ENCODE results near the gene ABCD1. TPM values are rescaled to one million over a fixed set of nuclear protein-coding genes. Genes with fewer than 3 reads are reported as not detected.
"Not testable (repeated sequence)": the region's sequence is repeated elsewhere in the genome, so short reads cannot be mapped to it uniquely, and the experiment has no call there.

ABCD1 gene
- total RNA-seq, 1 experiment from 2014 or later: 31.6 TPM

GRCh38 chrX:153694256-153694655 is 30.4 kb upstream of the ABCD1 start:
- DNase-seq (ENCODE audit: low spot score): not testable (repeated sequence)

GRCh38 chrX:153694687-153695270 is 29.9 kb upstream of the ABCD1 start:
- no peak for DNase-seq (ENCODE audit: low spot score)

- no peak for DNase-seq (ENCODE audit: low spot score)
Observed at GRCh38 chrX:153696100-153696499, 28.6 kb upstream of the ABCD1 start.

- DNase-seq (ENCODE audit: low spot score): not testable (repeated sequence)
Observed at GRCh38 chrX:153696538-153696937, 28.1 kb upstream of the ABCD1 start.

- DNase-seq (ENCODE audit: low spot score): not testable (repeated sequence)
Observed at GRCh38 chrX:153696986-153697722, 27.5 kb upstream of the ABCD1 start.

GRCh38 chrX:153697924-153698865 is 26.5 kb upstream of the ABCD1 start:
- DNase-seq (ENCODE audit: low spot score): no peak

- DNase-seq (ENCODE audit: low spot score): peak; percentile 81
Observed at GRCh38 chrX:153699210-153699783, 25.4 kb upstream of the ABCD1 start.

GRCh38 chrX:153699784-153700371 is 24.8 kb upstream of the ABCD1 start:
- peak; percentile 36 for DNase-seq (ENCODE audit: low spot score)

GRCh38 chrX:153700376-153700945 is 24.2 kb upstream of the ABCD1 start:
- DNase-seq (ENCODE audit: low spot score): no peak

- no peak for DNase-seq (ENCODE audit: low spot score)
Observed at GRCh38 chrX:153700967-153701366, 23.7 kb upstream of the ABCD1 start.

GRCh38 chrX:153701706-153702105 is 22.9 kb upstream of the ABCD1 start:
- no peak for DNase-seq (ENCODE audit: low spot score)

- no peak for DNase-seq (ENCODE audit: low spot score)
Observed at GRCh38 chrX:153702336-153703035, 22.2 kb upstream of the ABCD1 start.

GRCh38 chrX:153703036-153703370 is 21.7 kb upstream of the ABCD1 start:
- peak; percentile 74 for DNase-seq (ENCODE audit: low spot score)

- no peak for DNase-seq (ENCODE audit: low spot score)
Observed at GRCh38 chrX:153704021-153704526, 20.6 kb upstream of the ABCD1 start.

- not testable (repeated sequence) for DNase-seq (ENCODE audit: low spot score)
Observed at GRCh38 chrX:153704631-153705402, 19.8 kb upstream of the ABCD1 start.

GRCh38 chrX:153705403-153706060 is 19.1 kb upstream of the ABCD1 start:
- DNase-seq (ENCODE audit: low spot score): not testable (repeated sequence)

GRCh38 chrX:153706799-153707198 is 17.9 kb upstream of the ABCD1 start:
- no peak for DNase-seq (ENCODE audit: low spot score)

GRCh38 chrX:153707406-153707805 is 17.2 kb upstream of the ABCD1 start:
- no peak for DNase-seq (ENCODE audit: low spot score)

GRCh38 chrX:153708415-153708814 is 16.2 kb upstream of the ABCD1 start:
- DNase-seq (ENCODE audit: low spot score): peak; percentile 96

All from HT-29 (cell line).